ENCODE data around the gene AKAP13.
A peak's percentile ranks its signal among the peaks of the same experiment; 100 is the strongest.

The AKAP13 gene

GRCh38 chr15:85708402-85708941, 328.1 kb downstream of the AKAP13 start:
- no peak for DNase-seq

DNA sequence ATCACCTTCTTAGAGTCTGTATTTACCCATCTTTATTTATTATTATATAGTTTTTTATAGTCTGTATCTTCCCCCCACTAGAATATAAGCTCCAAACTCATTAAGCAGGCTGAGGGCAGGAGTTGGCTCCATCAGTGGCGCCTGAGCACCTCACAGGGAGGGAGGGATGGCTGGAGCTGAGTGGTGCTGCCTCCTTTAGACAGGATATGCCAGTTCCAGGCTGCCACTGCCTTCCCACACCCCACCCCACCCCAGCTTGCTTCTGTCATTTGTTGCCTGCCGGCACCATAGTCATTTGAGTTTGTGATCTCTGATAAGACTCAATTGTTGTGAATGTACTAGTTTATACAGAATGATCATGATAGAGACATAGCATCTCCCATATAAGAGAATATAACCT, 328.8 kb downstream of the AKAP13 start:
- no peak for DNase-seq

GRCh38 chr15:85710340-85710842, 330.0 kb downstream of the AKAP13 start:
- no peak for DNase-seq

- no peak for DNase-seq
Measured at GRCh38 chr15:85711580-85712192, 331.3 kb downstream of the AKAP13 start.

DNA sequence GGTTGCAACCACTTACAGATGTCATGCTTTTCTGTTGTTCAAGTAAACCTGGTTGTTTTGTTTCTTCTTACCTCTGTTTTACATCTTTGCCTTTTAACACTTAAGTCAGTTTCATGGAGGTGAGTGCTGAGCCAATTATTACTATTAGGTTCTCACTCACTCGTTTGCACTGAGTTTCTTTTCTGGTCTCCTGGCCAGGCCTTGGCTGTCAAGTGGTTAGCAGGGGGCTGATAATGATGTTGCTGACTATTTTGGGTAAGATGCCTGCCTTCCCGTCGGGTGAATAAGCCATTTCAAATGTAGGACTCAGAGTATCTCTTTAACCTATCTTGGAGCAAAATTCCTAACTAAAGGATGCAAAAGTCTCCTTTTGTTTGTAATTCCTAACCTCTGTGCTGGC, 335.9 kb downstream of the AKAP13 start:
- DNase-seq, result no peak

DNA sequence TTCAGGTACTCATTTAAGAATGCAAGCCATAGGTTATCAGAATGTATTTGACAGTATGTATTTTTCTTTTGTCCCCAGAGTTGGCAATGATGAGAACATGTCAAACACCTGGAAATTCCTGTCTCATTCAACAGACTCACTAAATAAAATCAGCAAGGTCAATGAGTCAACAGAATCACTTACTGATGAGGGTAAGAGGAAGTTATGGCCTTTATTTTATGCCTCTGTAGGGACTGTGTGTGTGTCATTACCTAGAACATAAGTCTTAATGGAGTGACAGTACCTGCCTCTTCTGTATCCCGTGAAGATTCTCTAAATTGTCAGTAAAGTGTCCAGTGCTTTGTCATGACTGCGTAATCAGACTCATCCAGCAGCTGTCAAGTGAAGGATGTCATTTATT, 336.8 kb downstream of the AKAP13 start:
- DNase-seq, result no peak

DNA sequence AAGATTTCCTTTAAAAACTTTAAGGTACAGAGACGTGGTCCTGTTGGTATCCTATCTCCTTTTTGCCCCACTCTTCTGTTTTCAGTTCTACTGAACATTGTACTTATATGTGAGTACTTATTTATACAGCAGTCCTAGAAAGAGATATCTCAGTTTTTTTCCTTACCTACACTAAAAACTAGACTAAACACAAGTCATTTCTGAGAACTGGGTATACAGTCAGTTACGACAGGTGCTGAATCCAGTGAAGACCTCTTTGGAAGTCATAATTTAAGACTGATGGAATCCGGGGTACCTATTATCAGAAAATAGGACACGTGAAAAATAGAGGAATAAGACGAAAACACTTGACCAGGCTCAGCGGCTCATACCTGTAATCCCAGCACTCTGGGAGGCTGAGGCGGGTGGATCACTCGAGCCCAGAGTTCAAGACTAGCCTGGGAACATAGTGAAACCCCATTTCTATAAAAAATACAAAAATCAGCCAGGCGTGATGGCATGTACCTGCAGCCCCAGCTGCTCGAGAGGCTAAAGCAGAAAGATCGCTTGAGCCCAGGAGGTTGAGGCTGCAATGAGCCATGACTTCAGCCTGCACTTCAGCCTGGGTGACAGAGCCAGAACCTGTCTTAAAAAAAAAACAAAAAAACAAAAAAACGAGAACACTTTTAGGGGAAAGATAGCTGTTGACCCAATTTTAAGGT, 338.0 kb downstream of the AKAP13 start:
- no peak for DNase-seq

DNA sequence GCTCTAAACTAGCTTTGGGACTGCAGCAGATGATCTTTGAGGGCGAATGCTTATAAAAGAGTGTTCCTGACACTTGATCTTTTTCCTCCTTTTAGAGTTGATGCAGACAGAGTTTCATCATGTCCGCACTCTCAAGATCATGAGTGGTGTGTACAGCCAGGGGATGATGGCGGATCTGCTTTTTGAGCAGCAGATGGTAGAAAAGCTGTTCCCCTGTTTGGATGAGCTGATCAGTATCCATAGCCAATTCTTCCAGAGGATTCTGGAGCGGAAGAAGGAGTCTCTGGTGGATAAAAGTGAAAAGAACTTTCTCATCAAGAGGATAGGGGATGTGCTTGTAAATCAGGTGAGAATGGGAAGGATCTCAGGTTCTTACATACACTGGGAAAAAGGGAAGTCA, 338.6 kb downstream of the AKAP13 start:
- no peak for DNase-seq

DNA sequence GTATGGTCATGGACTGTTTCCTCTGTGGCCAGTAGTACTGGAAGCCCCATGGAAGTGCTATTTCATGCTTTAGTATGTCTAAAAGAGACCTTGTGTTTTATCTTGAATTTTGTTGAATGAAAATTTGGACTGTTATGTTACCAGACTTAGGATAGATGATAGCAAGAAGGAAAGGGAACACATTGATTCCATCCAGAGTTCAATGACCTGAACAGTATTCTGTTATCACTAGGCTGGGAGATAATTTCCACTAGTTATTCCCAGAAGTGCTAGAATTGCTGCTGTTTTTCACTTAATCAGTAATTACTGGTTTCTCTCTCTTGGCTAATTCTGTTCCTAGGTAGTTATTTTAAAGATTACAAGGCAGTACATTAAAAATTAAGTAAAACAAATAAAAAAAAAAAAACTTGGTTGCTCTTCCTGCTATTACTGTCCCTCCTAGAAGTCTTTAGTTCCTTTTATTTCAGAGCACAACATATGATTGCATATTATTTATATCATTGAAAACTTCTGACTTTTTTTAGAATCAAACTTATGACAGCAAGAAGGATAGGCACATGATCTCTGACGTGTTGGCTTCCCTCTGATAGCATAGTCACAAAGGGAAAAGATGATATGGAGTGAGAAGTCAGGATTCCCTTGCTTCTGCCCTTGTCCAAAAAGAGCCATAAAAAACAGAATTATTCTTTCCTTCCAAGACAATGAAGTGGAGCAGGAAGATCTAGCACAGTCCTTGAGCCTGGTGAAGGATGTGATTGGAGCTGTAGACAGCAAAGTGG, 342.2 kb downstream of the AKAP13 start:
- DNase-seq, result no peak

DNA sequence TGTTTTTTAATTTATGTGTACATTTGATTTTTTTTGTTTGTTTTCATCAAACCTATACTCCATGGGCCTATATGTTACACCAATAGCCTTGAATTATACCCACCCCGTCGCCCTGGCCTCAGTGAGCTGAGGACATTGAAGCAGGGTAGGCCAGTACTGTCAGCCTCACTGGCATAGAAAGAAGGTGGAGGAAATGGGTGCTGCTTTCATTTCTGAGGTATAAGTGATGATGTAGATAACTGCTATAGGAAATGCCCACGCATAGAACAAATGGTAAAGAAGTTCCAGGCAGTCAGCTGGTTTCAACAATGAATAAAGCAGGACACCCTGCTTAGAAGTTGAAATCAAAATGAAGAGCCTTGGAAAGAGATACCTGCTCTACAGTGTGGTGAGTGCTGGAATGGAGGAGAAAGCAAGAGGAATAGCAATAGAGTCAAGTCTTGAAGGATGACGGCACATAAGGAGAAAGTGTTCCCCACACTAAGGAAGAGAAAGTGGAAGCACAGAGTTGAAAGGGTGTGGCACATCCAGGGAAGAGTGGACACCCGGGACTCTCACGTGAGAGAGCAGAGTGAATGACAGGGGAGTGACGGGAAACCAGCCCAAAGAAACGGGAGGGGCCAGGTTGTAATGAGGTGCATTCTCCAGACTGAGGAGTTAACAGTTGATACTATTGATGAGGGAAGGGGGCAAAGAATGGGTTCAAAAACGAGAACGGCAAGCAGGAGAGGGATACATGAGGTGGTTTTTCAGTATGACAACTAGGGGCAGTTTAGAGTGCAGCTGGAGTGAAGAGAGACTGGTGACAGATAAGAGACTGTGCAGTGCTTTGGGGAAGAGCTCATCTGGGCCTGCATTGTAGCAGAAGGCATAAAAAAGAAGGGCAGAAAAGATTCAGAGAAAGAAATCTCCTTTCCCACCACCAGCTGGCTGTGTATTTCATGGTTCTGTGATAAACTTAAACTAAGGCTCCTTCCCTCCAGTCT, 343.9 kb downstream of the AKAP13 start:
- no peak for DNase-seq

GRCh38 chr15:85725019-85725418, 344.6 kb downstream of the AKAP13 start:
- no peak for DNase-seq

- DNase-seq, result no peak
Measured at GRCh38 chr15:85725564-85725963, 345.2 kb downstream of the AKAP13 start.

DNA sequence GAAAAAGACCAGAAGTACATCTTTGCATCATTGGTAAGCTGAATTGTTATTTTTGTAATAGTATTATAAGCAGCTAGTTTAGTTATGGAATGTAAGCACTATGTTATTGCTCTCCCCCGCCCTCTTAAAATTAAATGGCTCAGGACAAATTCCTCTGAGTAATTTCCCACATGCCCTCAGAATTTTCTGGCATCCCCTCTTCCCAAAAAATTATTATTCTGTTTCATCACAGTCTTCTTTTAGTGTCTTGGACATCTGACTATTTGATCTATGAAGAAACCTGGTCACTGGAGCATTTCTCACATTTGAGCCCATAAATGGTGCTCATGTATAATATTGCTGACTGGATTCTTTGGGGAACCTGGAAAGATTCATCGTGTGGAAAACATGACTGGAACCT, 346.1 kb downstream of the AKAP13 start:
- no peak for DNase-seq

GRCh38 chr15:85727068-85727467, 346.7 kb downstream of the AKAP13 start:
- DNase-seq, result no peak

DNA sequence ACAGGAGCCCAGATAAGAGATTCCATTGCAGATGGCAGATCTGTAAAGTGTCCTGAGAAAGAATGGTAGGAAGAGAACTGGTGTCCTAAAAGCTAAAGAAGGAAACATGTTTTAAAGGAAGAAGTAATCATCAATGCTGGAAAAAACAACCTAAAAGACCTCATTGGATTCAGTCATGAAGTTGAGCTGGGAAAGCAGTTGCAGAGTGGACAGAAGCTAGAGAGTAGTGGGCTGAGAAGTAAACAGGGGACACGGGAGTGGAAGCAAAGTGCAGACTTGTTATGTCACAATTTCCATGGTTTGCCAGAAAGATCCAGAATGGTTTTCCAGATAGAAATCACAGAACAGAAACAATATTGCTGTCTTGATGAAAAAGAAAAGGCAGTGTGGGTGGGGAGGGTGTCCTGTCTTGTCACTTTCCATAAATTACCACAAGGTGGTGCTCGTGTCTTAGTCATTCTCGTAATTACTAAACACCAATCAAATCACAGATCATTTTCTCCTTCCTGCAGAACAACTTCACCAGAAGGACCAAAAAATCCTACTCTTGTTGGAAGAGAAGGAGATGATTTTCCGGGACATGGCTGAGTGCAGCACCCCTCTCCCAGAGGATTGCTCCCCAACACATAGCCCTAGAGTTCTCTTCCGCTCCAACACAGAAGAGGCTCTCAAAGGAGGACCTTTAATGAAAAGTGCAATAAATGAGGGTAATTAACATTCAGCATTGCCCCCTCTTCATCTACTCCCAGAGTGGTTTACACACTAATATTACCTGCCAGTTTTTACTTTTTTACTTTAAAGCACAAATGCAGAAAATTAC, 349.8 kb downstream of the AKAP13 start:
- peak; percentile 56 for DNase-seq

DNA sequence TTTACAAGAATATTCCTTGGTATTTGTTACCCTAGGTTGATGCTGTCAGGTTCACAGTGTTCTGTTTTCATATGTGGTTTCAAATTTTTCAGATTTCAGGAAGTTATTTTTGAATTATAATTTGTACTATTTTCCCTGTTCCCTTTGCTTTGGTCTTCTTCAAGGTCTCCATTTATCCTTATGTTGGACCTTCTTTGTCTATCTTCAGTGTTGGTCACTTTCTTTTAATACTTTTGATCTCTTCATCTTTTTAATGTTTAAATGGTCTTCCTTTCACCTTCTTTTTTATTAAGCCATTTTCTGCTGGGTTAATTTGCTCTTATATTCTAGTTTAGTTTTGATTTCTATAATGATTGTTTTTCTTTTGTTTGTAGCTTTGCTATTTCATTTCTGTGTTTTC, 353.0 kb downstream of the AKAP13 start:
- no peak for DNase-seq

GRCh38 chr15:85737061-85737460, 356.7 kb downstream of the AKAP13 start:
- DNase-seq, result no peak

GRCh38 chr15:85741021-85741421, 360.6 kb downstream of the AKAP13 start:
- no peak for DNase-seq

- no peak for DNase-seq
Measured at GRCh38 chr15:85741662-85742061, 361.3 kb downstream of the AKAP13 start.

GRCh38 chr15:85742186-85742821, 361.9 kb downstream of the AKAP13 start:
- DNase-seq, result no peak

Measured in right kidney (tissue), 1 donor.